ENCODE measurements around the gene SOX15.

SOX15 gene

GRCh38 chr17:7556627-7557026 lies 33.3 kb downstream of the SOX15 start:
- DNase-seq, result no peak

GRCh38 chr17:7555320-7555948 lies 34.5 kb downstream of the SOX15 start:
- no peak for DNase-seq

DNA sequence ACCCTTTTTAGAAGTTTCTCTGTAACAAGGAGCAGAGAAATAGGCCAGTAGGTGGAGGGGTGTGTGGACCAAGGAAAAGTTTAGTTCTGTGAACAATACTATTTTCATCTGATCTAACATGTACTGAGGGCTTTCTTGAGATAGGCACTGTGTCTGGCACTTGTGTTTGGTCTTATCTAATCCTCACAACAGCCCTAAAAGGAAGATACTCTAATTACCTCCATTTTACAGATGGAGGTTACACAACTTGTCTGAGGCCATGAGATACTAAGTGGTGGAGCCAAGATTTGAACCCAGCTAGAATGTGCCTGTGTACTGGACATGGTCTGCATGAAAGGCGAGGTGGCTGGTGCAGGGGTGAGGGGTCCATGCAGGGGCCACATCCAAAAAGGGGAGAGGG lies 36.5 kb downstream of the SOX15 start:
- no peak for DNase-seq

DNA sequence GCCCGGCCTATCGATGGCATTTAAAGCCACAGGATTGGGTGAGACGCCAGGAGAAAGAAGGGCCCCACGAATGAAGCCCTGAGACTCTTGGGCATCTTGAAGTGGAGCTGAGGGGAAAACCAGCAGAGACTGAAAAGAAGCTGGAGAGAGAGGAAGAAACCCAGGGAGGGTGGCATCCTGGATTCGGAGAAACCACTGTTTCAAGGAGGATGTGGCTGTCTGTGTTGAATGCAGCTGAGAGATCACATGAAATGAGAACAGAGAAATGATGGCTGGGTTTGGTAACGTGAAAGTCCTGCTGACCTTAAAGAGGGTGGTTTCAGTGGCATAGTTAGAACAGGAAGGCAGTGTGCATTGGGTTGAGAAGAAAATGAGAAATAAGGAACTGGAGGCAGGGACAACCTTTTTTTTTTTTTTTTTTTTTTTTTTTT lies 37.3 kb downstream of the SOX15 start:
- no peak for DNase-seq

DNA sequence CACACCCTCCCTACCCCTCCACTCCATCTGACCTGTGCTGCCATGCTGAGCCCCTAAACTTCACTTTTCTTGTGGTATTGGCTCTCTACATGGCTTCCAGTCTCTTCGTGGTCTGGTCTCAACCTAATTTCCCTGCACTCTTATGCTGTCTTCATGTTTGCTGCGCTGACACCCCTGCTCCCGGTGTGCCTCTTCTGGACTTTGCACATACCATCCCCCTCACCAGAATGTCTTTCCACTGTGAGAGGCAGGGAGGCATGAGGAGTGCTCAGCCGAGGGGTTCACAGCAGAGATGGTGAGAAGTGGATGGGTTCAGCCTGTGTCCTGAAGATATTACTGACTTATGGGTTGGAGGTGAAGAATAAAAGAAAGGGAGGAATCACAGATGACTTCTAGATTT lies 38.5 kb downstream of the SOX15 start:
- no peak for DNase-seq

- no peak for DNase-seq
These were observed 39.5 kb downstream of the SOX15 start for GRCh38 chr17:7550344-7550743.

DNA sequence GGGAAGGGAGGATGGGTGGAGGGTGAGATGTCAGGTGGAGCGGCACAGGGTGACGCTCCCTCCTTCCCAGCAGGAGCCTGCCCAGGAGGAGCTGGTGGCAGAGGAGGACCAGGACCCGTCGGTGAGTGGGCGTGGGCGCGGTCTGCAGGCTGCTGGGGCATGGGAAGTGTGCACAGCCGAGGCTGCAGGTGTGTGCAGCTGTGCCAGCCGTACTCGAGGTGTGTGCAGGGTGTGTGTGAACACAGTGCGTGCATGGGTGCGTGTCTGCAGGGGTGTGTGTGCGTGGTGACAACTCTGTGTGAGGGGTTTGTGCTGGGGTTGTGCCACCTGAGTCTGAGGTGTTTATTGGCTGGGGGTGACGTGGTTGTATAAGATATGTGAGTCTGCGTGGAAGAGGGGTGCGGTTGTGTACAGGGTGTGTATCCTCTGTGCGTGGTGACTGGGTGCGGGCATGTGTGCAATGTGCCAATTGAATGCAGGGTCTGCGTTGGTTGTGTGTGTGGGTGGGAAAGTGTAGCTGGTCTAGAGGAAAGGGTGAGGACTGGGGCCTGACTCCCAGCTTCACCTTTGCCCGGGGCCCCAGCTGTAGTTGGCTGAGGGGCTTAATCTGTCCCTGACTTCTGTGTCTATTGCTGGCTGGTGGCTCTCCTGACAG lies 40.4 kb downstream of the SOX15 start:
- peak; percentile 50 for DNase-seq

GRCh38 chr17:7548585-7549400 lies 41.1 kb downstream of the SOX15 start, which contains the start of gene TNFSF12:
Gene TNFSF12 (plus strand): TSS chr17:7549058. CDS start chr17:7549154, 96 bp downstream.
- DNase-seq, result peak; percentile 60

DNA sequence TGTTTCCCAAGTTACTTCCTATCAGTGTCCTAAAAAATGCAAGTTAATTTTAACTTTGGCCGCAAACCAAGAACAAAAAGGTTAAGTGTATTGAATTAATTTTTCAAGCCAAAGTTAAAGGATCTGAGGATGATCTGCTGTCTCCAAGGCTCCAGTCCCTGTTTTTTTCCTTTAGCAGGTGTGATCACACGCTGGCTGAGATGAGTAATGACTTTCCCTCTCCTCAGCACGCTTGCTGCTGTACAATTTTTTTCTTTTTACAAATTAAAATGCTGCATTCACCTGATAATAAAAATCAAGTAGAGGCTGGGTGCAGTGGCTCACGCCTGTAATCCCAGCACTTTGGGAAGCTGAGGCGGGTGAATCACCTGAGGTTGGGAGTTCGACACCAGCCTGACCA lies 45.0 kb downstream of the SOX15 start:
- no peak for DNase-seq

- no peak for DNase-seq
These were observed 48.7 kb downstream of the SOX15 start for GRCh38 chr17:7541074-7541621.

DNA sequence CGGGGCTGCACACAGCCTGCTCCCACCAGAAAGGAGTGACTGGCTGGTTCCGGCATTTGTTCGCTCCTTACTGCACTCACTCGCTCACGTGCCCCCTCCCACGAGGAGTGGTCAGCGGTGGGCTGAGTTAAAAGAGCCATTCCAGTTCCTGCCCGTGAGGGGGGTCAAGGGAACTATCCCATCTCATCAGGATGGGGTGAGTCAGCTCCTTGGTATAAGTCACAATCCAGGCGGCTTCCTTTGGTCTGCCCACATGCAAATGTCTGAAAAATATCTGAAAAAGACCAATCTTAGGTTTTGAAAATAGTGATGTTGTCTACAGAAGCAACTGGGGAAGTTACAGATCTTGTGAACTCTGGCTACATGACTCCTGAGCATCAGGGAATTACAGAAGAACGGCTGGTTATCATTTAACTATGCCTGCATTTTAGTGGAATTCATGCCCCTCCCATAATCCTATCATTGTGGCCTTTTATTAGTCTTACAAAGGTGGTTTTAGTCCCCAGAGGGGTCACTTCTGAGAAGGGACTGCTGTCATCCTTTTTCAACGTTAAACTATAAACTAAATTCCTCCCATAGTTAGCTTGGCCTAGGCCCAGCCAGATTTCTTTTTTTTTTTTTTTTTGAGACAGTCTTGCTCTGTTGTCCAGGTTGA lies 50.9 kb downstream of the SOX15 start:
- no peak for DNase-seq
